ENCODE data around the gene CLEC19A.

DNA sequence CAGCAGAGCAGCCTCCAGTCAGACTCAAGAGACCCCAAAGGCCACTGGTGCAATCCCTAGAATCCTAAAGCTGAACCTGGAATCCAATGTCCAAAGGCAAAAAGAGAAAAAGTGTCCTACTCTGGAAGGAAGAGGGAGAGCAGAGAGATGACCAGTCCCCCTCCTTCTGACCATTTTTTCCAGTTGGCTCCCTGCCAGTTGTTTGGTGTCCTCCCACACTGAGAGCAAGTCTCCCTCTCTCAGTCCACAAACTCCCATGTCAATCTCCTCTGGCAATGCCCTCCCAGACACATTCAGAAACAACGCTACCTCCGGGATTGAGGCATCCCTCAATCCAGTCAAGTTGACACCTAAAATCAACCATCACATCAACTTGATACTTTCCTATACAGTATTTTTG, 4.3 kb upstream of the CLEC19A start:
- no peak for TF ChIP-seq MAX (IDR thresholded peaks at IDR 0.05)
- no peak for TF ChIP-seq REST (IDR thresholded peaks at IDR 0.05)
- TF ChIP-seq, protein P1, sequence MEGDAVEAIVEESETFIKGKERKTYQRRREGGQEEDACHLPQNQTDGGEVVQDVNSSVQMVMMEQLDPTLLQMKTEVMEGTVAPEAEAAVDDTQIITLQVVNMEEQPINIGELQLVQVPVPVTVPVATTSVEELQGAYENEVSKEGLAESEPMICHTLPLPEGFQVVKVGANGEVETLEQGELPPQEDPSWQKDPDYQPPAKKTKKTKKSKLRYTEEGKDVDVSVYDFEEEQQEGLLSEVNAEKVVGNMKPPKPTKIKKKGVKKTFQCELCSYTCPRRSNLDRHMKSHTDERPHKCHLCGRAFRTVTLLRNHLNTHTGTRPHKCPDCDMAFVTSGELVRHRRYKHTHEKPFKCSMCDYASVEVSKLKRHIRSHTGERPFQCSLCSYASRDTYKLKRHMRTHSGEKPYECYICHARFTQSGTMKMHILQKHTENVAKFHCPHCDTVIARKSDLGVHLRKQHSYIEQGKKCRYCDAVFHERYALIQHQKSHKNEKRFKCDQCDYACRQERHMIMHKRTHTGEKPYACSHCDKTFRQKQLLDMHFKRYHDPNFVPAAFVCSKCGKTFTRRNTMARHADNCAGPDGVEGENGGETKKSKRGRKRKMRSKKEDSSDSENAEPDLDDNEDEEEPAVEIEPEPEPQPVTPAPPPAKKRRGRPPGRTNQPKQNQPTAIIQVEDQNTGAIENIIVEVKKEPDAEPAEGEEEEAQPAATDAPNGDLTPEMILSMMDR (IDR thresholded peaks at IDR 0.05; ENCODE audit: low read depth, low read length, missing input control) = no peak
- no peak for TF ChIP-seq EGR1 (IDR thresholded peaks at IDR 0.05; ENCODE audit: low read depth in 2 of 2)
- TF ChIP-seq ATF3 (IDR thresholded peaks at IDR 0.05) = no peak
- TF ChIP-seq RAD21 (IDR thresholded peaks at IDR 0.05) = no peak
- TF ChIP-seq JUND (IDR thresholded peaks at IDR 0.05) = no peak
- no peak for TF ChIP-seq SP1 (IDR thresholded peaks at IDR 0.05)
- TF ChIP-seq YY1 (IDR thresholded peaks at IDR 0.05) = no peak
- TF ChIP-seq, protein P2, sequence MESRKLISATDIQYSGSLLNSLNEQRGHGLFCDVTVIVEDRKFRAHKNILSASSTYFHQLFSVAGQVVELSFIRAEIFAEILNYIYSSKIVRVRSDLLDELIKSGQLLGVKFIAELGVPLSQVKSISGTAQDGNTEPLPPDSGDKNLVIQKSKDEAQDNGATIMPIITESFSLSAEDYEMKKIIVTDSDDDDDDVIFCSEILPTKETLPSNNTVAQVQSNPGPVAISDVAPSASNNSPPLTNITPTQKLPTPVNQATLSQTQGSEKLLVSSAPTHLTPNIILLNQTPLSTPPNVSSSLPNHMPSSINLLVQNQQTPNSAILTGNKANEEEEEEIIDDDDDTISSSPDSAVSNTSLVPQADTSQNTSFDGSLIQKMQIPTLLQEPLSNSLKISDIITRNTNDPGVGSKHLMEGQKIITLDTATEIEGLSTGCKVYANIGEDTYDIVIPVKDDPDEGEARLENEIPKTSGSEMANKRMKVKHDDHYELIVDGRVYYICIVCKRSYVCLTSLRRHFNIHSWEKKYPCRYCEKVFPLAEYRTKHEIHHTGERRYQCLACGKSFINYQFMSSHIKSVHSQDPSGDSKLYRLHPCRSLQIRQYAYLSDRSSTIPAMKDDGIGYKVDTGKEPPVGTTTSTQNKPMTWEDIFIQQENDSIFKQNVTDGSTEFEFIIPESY (IDR thresholded peaks at IDR 0.05) = no peak
- no peak for TF ChIP-seq GABPA (IDR thresholded peaks at IDR 0.05 in 1 of 2, conservative IDR thresholded peaks at IDR 0.05 in 1 of 2)
- TF ChIP-seq FOXA1 (IDR thresholded peaks at IDR 0.05) = no peak

Measured in liver (tissue), 3 donors.